ENCODE measurements around the gene SEMA4D. TPM values are rescaled to one million over a fixed set of nuclear protein-coding genes. Genes with fewer than 3 reads are reported as not detected.

The SEMA4D gene
- total RNA-seq, 1 donor from 2014 or later: 13.5 TPM

GRCh38 chr9:89537166-89537565, 39.3 kb upstream of the SEMA4D start:
- no peak overlapping the region for H3K27ac ChIP-seq
- TF ChIP-seq, protein P1, sequence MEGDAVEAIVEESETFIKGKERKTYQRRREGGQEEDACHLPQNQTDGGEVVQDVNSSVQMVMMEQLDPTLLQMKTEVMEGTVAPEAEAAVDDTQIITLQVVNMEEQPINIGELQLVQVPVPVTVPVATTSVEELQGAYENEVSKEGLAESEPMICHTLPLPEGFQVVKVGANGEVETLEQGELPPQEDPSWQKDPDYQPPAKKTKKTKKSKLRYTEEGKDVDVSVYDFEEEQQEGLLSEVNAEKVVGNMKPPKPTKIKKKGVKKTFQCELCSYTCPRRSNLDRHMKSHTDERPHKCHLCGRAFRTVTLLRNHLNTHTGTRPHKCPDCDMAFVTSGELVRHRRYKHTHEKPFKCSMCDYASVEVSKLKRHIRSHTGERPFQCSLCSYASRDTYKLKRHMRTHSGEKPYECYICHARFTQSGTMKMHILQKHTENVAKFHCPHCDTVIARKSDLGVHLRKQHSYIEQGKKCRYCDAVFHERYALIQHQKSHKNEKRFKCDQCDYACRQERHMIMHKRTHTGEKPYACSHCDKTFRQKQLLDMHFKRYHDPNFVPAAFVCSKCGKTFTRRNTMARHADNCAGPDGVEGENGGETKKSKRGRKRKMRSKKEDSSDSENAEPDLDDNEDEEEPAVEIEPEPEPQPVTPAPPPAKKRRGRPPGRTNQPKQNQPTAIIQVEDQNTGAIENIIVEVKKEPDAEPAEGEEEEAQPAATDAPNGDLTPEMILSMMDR (IDR thresholded peaks at IDR 0.05): no peak
- H3K4me1 ChIP-seq: no peaks in the 10 kb centered on the region
- H3K4me3 ChIP-seq: no peak overlapping the region
- H3K9me3 ChIP-seq: no peaks in the 10 kb centered on the region
- no peaks in the 10 kb centered on the region for H3K27me3 ChIP-seq
- intact Hi-C loops (cut with DNase I): no loop called here
- H3K36me3 ChIP-seq: no peaks in the 10 kb centered on the region
- DNase-seq (ENCODE audit: low spot score in 2 of 2): no peak

DNA sequence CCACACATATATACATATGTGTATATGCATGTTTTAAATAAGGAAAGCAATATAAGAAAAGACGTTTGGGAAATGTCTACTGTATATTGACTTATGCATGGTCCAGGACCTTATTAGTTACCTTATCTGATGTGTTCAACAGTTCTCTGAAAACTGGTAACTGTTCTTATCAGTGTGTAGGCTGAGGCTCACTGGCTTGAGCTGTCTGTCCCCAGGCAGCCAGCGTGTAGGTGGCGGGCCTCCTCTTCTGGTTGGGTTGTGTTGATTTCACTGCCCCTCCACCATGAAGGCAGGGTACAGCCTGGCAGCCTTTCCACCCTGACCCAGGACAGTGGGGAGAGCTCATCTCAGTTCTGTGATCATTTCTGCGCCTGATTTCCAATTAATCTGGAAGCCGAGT, 38.7 kb upstream of the SEMA4D start:
- Histone ChIP-seq H3K4me3 (no peak overlapping the region), H3K27me3 (no peaks in the 10 kb centered on the region), H3K27ac (no peak overlapping the region), H3K4me1 (no peaks in the 10 kb centered on the region), H3K9me3 (no peaks in the 10 kb centered on the region), H3K36me3 (no peaks in the 10 kb centered on the region)
- intact Hi-C loops (cut with DNase I): no loop called here
- DNase-seq (ENCODE audit: low spot score in 2 of 2): no peak
- TF ChIP-seq, protein P1 (IDR thresholded peaks at IDR 0.05): no peak

DNA sequence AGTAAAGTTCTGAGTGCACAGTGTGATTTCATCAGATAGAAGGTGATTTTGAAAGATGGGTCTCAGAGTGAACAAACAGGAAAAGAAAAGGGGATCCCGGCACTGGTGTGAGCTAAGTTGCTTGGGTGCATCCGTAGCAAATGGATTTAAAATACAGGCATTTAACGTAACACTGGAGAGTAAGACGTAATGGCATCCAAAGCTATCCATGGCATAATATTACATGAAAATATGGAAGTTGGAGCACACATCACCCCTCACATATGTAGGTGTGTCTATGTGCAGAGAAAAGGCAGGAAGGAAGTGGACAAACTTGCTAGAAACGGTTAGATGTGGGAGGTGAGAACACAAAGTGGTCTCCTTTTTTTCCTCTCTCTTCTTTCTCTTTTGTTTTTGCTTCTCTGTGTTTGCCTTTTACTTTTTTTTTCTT, 38.2 kb upstream of the SEMA4D start:
- Histone ChIP-seq H3K27ac (no peak overlapping the region), H3K27me3 (no peaks in the 10 kb centered on the region), H3K4me1 (no peaks in the 10 kb centered on the region), H3K36me3 (no peaks in the 10 kb centered on the region), H3K9me3 (no peaks in the 10 kb centered on the region), H3K4me3 (no peak overlapping the region)
- intact Hi-C loops (cut with DNase I): no loop called here
- DNase-seq (ENCODE audit: low spot score in 2 of 2): no peak
- TF ChIP-seq, protein P1 (IDR thresholded peaks at IDR 0.05): no peak

- intact Hi-C loops (cut with DNase I): no loop called here
- Histone ChIP-seq H3K4me3 (no peak overlapping the region), H3K4me1 (no peaks in the 10 kb centered on the region), H3K36me3 (no peaks in the 10 kb centered on the region), H3K27ac (no peak overlapping the region), H3K9me3 (no peaks in the 10 kb centered on the region), H3K27me3 (no peaks in the 10 kb centered on the region)
- TF ChIP-seq, protein P1 (IDR thresholded peaks at IDR 0.05): no peak
- no peak for DNase-seq (ENCODE audit: low spot score in 2 of 2)
These were observed 37.5 kb upstream of the SEMA4D start for GRCh38 chr9:89535461-89535860.

- no peaks in the 10 kb centered on the region for H3K9me3 ChIP-seq
- H3K4me3 ChIP-seq: no peak overlapping the region
- no peaks in the 10 kb centered on the region for H3K27me3 ChIP-seq
- intact Hi-C loops (cut with DNase I): no loop called here
- no peaks in the 10 kb centered on the region for H3K36me3 ChIP-seq
- H3K4me1 ChIP-seq: no peaks in the 10 kb centered on the region
- TF ChIP-seq, protein P1 (IDR thresholded peaks at IDR 0.05): no peak
- no peak overlapping the region for H3K27ac ChIP-seq
- DNase-seq (ENCODE audit: low spot score in 2 of 2): no peak
These were observed 36.8 kb upstream of the SEMA4D start for GRCh38 chr9:89534515-89535287.

All from ascending aorta (tissue), 2 donors.